ENCODE data around the gene GPR162.

DNA sequence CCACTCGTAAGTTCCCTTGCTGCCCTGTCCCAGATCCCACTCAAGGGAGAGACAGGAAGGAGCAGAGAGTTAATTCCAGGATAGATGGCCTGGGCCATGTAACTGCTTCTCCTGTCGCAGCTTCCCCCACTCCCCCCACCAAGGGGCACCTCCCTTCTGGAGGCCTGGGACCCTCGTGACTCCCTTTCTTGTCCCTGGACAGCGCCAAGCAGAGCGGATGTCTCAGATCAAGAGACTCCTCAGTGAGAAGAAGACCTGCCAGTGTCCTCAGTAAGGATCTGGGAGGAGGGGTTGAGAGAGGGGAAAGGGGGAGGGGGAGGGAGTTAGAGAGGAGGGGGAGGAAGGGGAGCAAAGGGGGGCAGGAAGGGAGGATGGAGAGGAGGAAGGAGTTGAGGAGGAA, 3.0 kb upstream of the GPR162 start:
- TF ChIP-seq, protein P1, sequence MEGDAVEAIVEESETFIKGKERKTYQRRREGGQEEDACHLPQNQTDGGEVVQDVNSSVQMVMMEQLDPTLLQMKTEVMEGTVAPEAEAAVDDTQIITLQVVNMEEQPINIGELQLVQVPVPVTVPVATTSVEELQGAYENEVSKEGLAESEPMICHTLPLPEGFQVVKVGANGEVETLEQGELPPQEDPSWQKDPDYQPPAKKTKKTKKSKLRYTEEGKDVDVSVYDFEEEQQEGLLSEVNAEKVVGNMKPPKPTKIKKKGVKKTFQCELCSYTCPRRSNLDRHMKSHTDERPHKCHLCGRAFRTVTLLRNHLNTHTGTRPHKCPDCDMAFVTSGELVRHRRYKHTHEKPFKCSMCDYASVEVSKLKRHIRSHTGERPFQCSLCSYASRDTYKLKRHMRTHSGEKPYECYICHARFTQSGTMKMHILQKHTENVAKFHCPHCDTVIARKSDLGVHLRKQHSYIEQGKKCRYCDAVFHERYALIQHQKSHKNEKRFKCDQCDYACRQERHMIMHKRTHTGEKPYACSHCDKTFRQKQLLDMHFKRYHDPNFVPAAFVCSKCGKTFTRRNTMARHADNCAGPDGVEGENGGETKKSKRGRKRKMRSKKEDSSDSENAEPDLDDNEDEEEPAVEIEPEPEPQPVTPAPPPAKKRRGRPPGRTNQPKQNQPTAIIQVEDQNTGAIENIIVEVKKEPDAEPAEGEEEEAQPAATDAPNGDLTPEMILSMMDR (optimal IDR thresholded peaks at IDR 0.05 in 1 of 3, IDR thresholded peaks at IDR 0.05 in 1 of 3, conservative IDR thresholded peaks at IDR 0.05 in 1 of 3; ENCODE audit: extremely low read depth in 1 of 3, insufficient read depth in 2 of 3, low read length in 3 of 3) = no peak
- no peak for TF ChIP-seq EZH2 (IDR thresholded peaks at IDR 0.05; ENCODE audit: low read length)
